Activated effector memory CD4-positive, alpha-beta T cell treated with Interleukin-2 at 50 U/mL for 16 hours (primary cell): ENCODE results near the gene GGACT.

Experiments used
- DNase-seq: peaks from one replicate; pipeline ENCODE4 v3.0.0-alpha.2; 2020

GGACT gene

DNA sequence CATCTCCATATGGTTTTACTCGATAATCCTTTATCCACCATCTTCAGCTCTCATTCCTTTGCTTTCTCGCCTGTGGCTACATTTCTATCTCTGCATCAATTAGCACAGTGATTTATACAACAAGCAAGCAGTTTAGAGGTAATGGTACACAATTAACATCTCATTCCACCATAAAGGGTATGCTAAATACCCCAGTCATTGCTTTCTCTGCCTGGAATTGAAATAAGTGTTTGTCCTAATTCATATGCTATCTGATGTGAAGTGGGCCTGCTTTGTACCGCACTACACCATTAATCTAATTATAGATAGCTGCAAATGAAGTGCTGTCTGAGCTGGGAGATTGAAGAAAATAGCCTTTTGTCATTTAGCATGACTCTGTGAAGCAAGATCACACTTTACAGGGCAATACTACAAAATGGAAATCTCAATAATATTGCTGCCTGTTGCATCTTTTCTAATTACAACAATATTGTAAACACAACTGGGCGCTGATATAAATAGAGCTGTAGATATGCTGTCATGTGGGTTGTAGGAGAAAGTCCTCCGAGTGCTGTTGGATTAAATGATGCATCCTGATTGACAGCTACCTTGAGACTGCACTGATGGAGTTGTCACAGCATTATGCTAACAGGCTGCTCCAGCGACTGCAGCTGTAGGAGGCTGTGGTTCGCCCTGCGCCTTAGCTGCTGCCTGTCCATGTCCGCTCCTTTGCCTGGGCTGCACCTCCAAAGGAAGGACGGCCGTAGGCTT is 78.2 kb downstream of the GGACT start:
- no peak for DNase-seq

GRCh38 chr13:100508996-100509395 is 79.6 kb downstream of the GGACT start:
- no peak for DNase-seq

- no peak for DNase-seq
These were observed 80.1 kb downstream of the GGACT start for GRCh38 chr13:100508455-100508854.

- DNase-seq: no peak
These were observed 81.8 kb downstream of the GGACT start for GRCh38 chr13:100506600-100507422.

GRCh38 chr13:100506154-100506553 is 82.4 kb downstream of the GGACT start:
- DNase-seq: no peak

- no peak for DNase-seq
These were observed 85.0 kb downstream of the GGACT start for GRCh38 chr13:100503622-100504021.

GRCh38 chr13:100502446-100502845 is 86.1 kb downstream of the GGACT start:
- DNase-seq: no peak

GRCh38 chr13:100497389-100497788 is 91.2 kb downstream of the GGACT start:
- DNase-seq: no peak

GRCh38 chr13:100495455-100495854 is 93.1 kb downstream of the GGACT start:
- DNase-seq: no peak

- DNase-seq: no peak
These were observed 95.2 kb downstream of the GGACT start for GRCh38 chr13:100493418-100493817.

- DNase-seq: no peak
These were observed 97.3 kb downstream of the GGACT start for GRCh38 chr13:100491164-100491842.

GRCh38 chr13:100490692-100491091 is 97.9 kb downstream of the GGACT start:
- no peak for DNase-seq

- DNase-seq: no peak
These were observed 103.3 kb downstream of the GGACT start for GRCh38 chr13:100485265-100485664.

DNA sequence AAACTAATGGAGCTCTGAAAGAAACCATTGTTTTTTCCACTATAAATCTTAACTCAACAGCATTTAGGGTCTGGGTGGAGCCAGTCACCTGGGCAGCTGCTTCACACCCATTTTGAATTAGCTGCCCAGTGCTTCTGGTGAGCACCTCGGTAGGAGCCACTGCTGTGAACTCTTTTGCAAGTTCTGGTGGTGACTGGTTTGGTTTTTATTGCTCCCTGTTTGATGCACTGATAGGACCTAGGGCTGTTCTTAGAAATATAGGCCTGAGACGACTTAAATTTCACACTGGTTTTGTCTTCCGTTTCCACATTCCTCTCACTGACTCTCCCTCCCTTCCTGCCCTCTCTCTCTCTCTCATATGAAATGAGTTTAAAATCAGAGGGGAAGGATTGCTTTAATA is 103.9 kb downstream of the GGACT start:
- DNase-seq: no peak

GRCh38 chr13:100483841-100484381 is 104.7 kb downstream of the GGACT start:
- no peak for DNase-seq

GRCh38 chr13:100483139-100483538 is 105.5 kb downstream of the GGACT start:
- DNase-seq: no peak

GRCh38 chr13:100480676-100481075 is 107.9 kb downstream of the GGACT start:
- no peak for DNase-seq
